A673 (cell line): ENCODE measurements around the gene KCMF1. TPM values are rescaled to one million over a fixed set of nuclear protein-coding genes. Genes with fewer than 3 reads are reported as not detected.

Source experiments
- BruUV-seq: library from RNA; stranded (reverse); fragments of 400-500 nt; replicated peaks from 2 replicates; lab custom pipeline; 2021; lab: Mats Ljungman, UMichigan
- CTCF ChIA-PET: fragments of 300-600 bp; sonication (Branson Sonifier 250); formaldehyde crosslinking; loops from one replicate; lab custom pipeline; 2022; ENCODE audit warnings: antibody characterized with exemption; lab: Charles Lee
- POLR2A ChIA-PET: fragments of 300-600 bp; sonication (Branson Sonifier 250); formaldehyde crosslinking; loops from one replicate; lab custom pipeline; 2022; ENCODE audit warnings: antibody characterized with exemption; ENCODE audit not compliant: low non-redundant PET; lab: Charles Lee
- DNase-seq: peaks from one replicate; pipeline ENCODE4 v3.0.0-alpha.2; 2015; ENCODE audit warnings: low spot score
- H3K27ac ChIP-seq: fragments of 200-600 bp; sonication (generic); 2 replicates; pipeline ENCODE4 v1.5.1; 2016; ENCODE audit warnings: mixed run types, low read depth, mild to moderate bottlenecking, mixed read lengths, antibody characterized with exemption, low read length; ENCODE audit not compliant: poor library complexity, severe bottlenecking
- H3K27me3 ChIP-seq: fragments of 200-600 bp; sonication (generic); replicated peaks from 2 replicates; pipeline ENCODE4 v1.6.1; 2017; ENCODE audit warnings: mixed run types, low read depth, mild to moderate bottlenecking, mixed read lengths, antibody characterized with exemption, low read length; ENCODE audit not compliant: insufficient read depth, poor library complexity
- H3K36me3 ChIP-seq: fragments of 200-600 bp; sonication (generic); 2 replicates; pipeline ENCODE4 v1.6.1; 2016; ENCODE audit warnings: mixed run types, mild to moderate bottlenecking, mixed read lengths, antibody characterized with exemption, low read length; ENCODE audit not compliant: insufficient read depth, poor library complexity, severe bottlenecking
- H3K4me1 ChIP-seq: fragments of 200-600 bp; sonication (generic); 2 replicates; pipeline ENCODE4 v1.6.1; 2017; ENCODE audit warnings: mixed run types, mild to moderate bottlenecking, mixed read lengths, antibody characterized with exemption, low read length; ENCODE audit not compliant: insufficient read depth, poor library complexity, severe bottlenecking
- H3K4me3 ChIP-seq: fragments of 200-600 bp; sonication (generic); 2 replicates; pipeline ENCODE4 v1.5.1; 2016; ENCODE audit warnings: low read depth, mixed run types, mild to moderate bottlenecking, mixed read lengths, low read length; ENCODE audit not compliant: poor library complexity, severe bottlenecking
- H3K9me3 ChIP-seq: fragments of 200-600 bp; sonication (generic); 2 replicates; pipeline ENCODE4 v1.6.1; 2016; ENCODE audit warnings: mixed run types, low read depth, mild to moderate bottlenecking, mixed read lengths, antibody characterized with exemption, low read length; ENCODE audit not compliant: poor library complexity, severe bottlenecking
- CTCF ChIP-seq: fragments of 300-800, 200-600 bp; sonication (generic); conservative IDR thresholded peaks from 2 replicates; pipeline ENCODE4 v1.5.1; 2017; ENCODE audit warnings: low read depth, mild to moderate bottlenecking, antibody characterized with exemption, low read length, moderate library complexity, mixed read lengths
- EZH2 ChIP-seq: fragments of 200-600 bp; sonication (generic); IDR thresholded peaks from 2 replicates; pipeline ENCODE4 v1.6.1; 2017; ENCODE audit warnings: borderline replicate concordance, low read depth, mild to moderate bottlenecking, mixed read lengths, antibody characterized with exemption, low read length; ENCODE audit not compliant: poor library complexity, severe bottlenecking
- intact Hi-C: fragments of 100-400 bp; cut with micrococcal nuclease; formaldehyde crosslinking; loops from one replicate; pipeline ENCODE4 v1.10.0; 2022; ENCODE audit not compliant: unreplicated experiment
- total RNA-seq: library from RNA; stranded (reverse); gene quantifications from 2 replicates; pipeline ENCODE4 v1.2.3, GENCODE V29; 2021

The KCMF1 gene
- total RNA-seq, 1 experiment from 2014 or later: 110 TPM

- POLR2A ChIA-PET: no interaction called here
- TF ChIP-seq EZH2: no peak
- TF ChIP-seq CTCF: no peak
- BruUV-seq: no TSS peak
Measured at GRCh38 chr2:85048534-85048933, 77.6 kb downstream of the KCMF1 start.

GRCh38 chr2:85049236-85049635 lies 78.3 kb downstream of the KCMF1 start:
- Histone ChIP-seq H3K9me3 (no peaks in the 10 kb centered on the region), H3K4me1 (peaks cover 8% of the 10 kb centered on the region), H3K36me3 (peaks cover 70% of the 10 kb centered on the region), H3K27me3 (no peaks in the 10 kb centered on the region), H3K4me3 (no peak overlapping the region), H3K27ac (no peak overlapping the region)
- CTCF ChIA-PET: no interaction called here
- intact Hi-C loops: no loop called here
- DNase-seq: no peak
- POLR2A ChIA-PET: no interaction called here
- no peak for TF ChIP-seq EZH2
- TF ChIP-seq CTCF: no peak
- BruUV-seq: no TSS peak

More at GRCh38 chr2:85048534-85048933, 77.6 kb downstream of the KCMF1 start:
- Histone ChIP-seq H3K27me3 (no peaks in the 10 kb centered on the region), H3K27ac (no peak overlapping the region), H3K4me1 (peaks cover 3% of the 10 kb centered on the region), H3K9me3 (no peaks in the 10 kb centered on the region), H3K4me3 (no peak overlapping the region), H3K36me3 (peaks cover 69% of the 10 kb centered on the region)
- CTCF ChIA-PET: no interaction called here
- DNase-seq: no peak
- intact Hi-C loops: no loop called here

GRCh38 chr2:85053802-85054201 lies 82.8 kb downstream of the KCMF1 start:
- intact Hi-C loops: no loop called here
- TF ChIP-seq EZH2: no peak
- BruUV-seq: no TSS peak
- POLR2A ChIA-PET: no interaction called here
- no peak overlapping the region for H3K27ac ChIP-seq
- H3K27me3 ChIP-seq: no peaks in the 10 kb centered on the region
- peak; percentile 58 for DNase-seq
- no peaks in the 10 kb centered on the region for H3K9me3 ChIP-seq
- CTCF ChIA-PET: no interaction called here
- H3K36me3 ChIP-seq: peaks cover 51% of the 10 kb centered on the region
- peaks cover 8% of the 10 kb centered on the region for H3K4me1 ChIP-seq
- H3K4me3 ChIP-seq: no peak overlapping the region
